ENCODE data around the gene CMKLR1. TPM values are rescaled to one million over a fixed set of nuclear protein-coding genes. Genes with fewer than 3 reads are reported as not detected.

The CMKLR1 gene
- total RNA-seq, 1 experiment from 2014 or later, result 0.15 TPM

DNA sequence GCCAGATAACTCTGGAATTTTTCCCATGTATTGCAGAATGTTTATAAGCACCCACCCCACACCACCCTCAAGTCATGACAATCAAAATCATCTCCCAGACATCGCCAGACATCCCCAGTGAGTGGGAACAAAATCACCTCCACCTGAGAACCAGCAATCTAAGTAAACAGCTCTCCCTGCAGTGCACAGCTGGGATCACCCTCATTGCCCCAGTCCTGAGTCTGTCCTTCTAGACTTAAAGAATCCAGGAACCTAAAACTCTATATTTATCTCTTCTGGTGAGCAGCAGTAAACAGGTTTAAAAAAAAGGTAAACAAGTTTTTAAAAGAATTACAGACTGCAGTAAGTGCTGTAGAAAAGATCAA, 43.3 kb upstream of the CMKLR1 start:
- no peak overlapping the region for H3K27ac ChIP-seq (ENCODE audit: low read depth, low read length)
- DNase-seq (ENCODE audit: low read depth, low spot score), result no peak
- no peak overlapping the region for H3K9ac ChIP-seq (ENCODE audit: low read length)
- RAD21 ChIA-PET (ENCODE audit: low non-redundant PET in 1 of 2, low total read pairs in 2 of 2, uncharacterized antibody in 2 of 2, unreplicated experiment in 2 of 2), result no interaction called here
- H3K27me3 ChIP-seq (ENCODE audit: insufficient read depth, low read length), result peaks cover 15% of the 10 kb centered on the region; the same call in 1 of the 2 replicates
- no peaks in the 10 kb centered on the region for H4K20me1 ChIP-seq (ENCODE audit: insufficient read depth)
- no peak overlapping the region for H3K4me3 ChIP-seq (replicated peaks in 1 of 2; ENCODE audit: low read depth in 1 of 2, low read length in 2 of 2)
- H3K4me2 ChIP-seq (ENCODE audit: low read length), result no peak overlapping the region
- CTCF ChIA-PET, result no interaction called here
- H3K4me1 ChIP-seq (ENCODE audit: control insufficient read depth in 1 of 2, insufficient read depth in 2 of 2, low read length in 2 of 2), result no peaks in the 10 kb centered on the region
- no peaks in the 10 kb centered on the region for H3K36me3 ChIP-seq (ENCODE audit: control insufficient read depth in 1 of 2, insufficient read depth in 2 of 2, low read length in 2 of 2)
- BruUV-seq (replicated peaks), result no TSS peak
- TF ChIP-seq TCF7L2 (IDR thresholded peaks at IDR 0.05; ENCODE audit: borderline replicate concordance, extremely low read depth, insufficient read depth, insufficient read length), result no peak
- TF ChIP-seq RAD21 (IDR thresholded peaks at IDR 0.05; ENCODE audit: low read depth), result no peak
- no peak for TF ChIP-seq CBX3 (IDR thresholded peaks at IDR 0.05; ENCODE audit: low read depth)
- TF ChIP-seq EGR1 (IDR thresholded peaks at IDR 0.05; ENCODE audit: low read depth), result no peak
- TF ChIP-seq, protein P1, sequence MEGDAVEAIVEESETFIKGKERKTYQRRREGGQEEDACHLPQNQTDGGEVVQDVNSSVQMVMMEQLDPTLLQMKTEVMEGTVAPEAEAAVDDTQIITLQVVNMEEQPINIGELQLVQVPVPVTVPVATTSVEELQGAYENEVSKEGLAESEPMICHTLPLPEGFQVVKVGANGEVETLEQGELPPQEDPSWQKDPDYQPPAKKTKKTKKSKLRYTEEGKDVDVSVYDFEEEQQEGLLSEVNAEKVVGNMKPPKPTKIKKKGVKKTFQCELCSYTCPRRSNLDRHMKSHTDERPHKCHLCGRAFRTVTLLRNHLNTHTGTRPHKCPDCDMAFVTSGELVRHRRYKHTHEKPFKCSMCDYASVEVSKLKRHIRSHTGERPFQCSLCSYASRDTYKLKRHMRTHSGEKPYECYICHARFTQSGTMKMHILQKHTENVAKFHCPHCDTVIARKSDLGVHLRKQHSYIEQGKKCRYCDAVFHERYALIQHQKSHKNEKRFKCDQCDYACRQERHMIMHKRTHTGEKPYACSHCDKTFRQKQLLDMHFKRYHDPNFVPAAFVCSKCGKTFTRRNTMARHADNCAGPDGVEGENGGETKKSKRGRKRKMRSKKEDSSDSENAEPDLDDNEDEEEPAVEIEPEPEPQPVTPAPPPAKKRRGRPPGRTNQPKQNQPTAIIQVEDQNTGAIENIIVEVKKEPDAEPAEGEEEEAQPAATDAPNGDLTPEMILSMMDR (IDR thresholded peaks at IDR 0.05 in 2 of 3, conservative IDR thresholded peaks at IDR 0.05 in 1 of 3; ENCODE audit: borderline replicate concordance in 1 of 3, insufficient read depth in 1 of 3, low read depth in 2 of 3, low read length in 2 of 3), result no peak
- TF ChIP-seq, protein P2, sequence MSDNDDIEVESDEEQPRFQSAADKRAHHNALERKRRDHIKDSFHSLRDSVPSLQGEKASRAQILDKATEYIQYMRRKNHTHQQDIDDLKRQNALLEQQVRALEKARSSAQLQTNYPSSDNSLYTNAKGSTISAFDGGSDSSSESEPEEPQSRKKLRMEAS (IDR thresholded peaks at IDR 0.05), result no peak
- no peak for TF ChIP-seq POLR2AphosphoS5 (IDR thresholded peaks at IDR 0.05; ENCODE audit: low read depth, low read length)
- intact Hi-C loops (cut with micrococcal nuclease), result no loop called here
- no peaks in the 10 kb centered on the region for H3K79me2 ChIP-seq (ENCODE audit: insufficient read depth, low read length)
- no peaks in the 10 kb centered on the region for H3K9me2 ChIP-seq (ENCODE audit: insufficient read depth)
- POLR2A ChIA-PET, result no interaction called here
- H2AFZ ChIP-seq (ENCODE audit: low read depth, low read length, poor library complexity, severe bottlenecking), result no peak overlapping the region
- no peak for ATAC-seq
- H3K9me3 ChIP-seq (ENCODE audit: control insufficient read depth in 1 of 2, insufficient read depth in 1 of 2, low read depth in 1 of 2, low read length in 2 of 2), result no peaks in the 10 kb centered on the region

DNA sequence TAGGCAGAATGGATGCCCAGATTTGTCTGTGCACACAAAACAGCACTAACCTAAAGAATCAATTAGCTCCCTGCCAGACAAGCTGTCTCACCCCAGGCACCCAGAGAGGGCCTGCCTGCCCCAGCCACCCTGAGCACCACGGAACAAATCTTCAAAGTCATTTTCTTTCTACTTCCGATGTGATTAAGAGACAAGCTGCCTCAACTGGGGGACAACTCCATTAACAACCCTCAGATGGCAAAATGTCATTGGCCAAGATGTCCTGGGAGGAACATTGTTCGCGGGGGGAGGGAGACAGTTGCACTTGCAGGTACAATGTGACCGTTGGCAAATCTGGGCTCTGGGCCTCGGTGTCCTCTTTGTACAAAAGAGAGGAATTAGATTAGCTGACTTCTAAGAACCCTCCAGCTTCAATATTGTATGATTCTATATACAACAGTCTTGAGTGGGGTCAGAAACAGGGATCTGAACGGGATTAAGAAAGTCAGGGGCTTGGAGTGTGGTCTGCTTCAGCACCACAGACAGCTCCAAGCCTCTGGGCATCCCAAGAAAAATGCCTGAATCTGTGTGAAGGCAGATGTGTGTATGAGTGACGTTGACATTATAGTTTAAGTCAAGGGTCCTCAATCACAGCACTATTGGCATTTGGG, 42.8 kb upstream of the CMKLR1 start:
- no peaks in the 10 kb centered on the region for H3K9me2 ChIP-seq (ENCODE audit: insufficient read depth)
- DNase-seq (ENCODE audit: low read depth, low spot score) (no peak), ATAC-seq (no peak)
- POLR2A ChIA-PET, result no interaction called here
- H3K4me3 ChIP-seq (replicated peaks in 1 of 2; ENCODE audit: low read depth in 1 of 2, low read length in 2 of 2), result no peak overlapping the region
- H3K36me3 ChIP-seq (ENCODE audit: control insufficient read depth in 1 of 2, insufficient read depth in 2 of 2, low read length in 2 of 2), result no peaks in the 10 kb centered on the region
- no peak for TF ChIP-seq CBX3 (IDR thresholded peaks at IDR 0.05; ENCODE audit: low read depth)
- TF ChIP-seq, protein P3, sequence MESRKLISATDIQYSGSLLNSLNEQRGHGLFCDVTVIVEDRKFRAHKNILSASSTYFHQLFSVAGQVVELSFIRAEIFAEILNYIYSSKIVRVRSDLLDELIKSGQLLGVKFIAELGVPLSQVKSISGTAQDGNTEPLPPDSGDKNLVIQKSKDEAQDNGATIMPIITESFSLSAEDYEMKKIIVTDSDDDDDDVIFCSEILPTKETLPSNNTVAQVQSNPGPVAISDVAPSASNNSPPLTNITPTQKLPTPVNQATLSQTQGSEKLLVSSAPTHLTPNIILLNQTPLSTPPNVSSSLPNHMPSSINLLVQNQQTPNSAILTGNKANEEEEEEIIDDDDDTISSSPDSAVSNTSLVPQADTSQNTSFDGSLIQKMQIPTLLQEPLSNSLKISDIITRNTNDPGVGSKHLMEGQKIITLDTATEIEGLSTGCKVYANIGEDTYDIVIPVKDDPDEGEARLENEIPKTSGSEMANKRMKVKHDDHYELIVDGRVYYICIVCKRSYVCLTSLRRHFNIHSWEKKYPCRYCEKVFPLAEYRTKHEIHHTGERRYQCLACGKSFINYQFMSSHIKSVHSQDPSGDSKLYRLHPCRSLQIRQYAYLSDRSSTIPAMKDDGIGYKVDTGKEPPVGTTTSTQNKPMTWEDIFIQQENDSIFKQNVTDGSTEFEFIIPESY (IDR thresholded peaks at IDR 0.05; ENCODE audit: extremely low read depth, insufficient replicate concordance, low read length), result no peak
- no peak for TF ChIP-seq ZNF274 (IDR thresholded peaks at IDR 0.05; ENCODE audit: low read depth, low read length)
- TF ChIP-seq, protein P4, sequence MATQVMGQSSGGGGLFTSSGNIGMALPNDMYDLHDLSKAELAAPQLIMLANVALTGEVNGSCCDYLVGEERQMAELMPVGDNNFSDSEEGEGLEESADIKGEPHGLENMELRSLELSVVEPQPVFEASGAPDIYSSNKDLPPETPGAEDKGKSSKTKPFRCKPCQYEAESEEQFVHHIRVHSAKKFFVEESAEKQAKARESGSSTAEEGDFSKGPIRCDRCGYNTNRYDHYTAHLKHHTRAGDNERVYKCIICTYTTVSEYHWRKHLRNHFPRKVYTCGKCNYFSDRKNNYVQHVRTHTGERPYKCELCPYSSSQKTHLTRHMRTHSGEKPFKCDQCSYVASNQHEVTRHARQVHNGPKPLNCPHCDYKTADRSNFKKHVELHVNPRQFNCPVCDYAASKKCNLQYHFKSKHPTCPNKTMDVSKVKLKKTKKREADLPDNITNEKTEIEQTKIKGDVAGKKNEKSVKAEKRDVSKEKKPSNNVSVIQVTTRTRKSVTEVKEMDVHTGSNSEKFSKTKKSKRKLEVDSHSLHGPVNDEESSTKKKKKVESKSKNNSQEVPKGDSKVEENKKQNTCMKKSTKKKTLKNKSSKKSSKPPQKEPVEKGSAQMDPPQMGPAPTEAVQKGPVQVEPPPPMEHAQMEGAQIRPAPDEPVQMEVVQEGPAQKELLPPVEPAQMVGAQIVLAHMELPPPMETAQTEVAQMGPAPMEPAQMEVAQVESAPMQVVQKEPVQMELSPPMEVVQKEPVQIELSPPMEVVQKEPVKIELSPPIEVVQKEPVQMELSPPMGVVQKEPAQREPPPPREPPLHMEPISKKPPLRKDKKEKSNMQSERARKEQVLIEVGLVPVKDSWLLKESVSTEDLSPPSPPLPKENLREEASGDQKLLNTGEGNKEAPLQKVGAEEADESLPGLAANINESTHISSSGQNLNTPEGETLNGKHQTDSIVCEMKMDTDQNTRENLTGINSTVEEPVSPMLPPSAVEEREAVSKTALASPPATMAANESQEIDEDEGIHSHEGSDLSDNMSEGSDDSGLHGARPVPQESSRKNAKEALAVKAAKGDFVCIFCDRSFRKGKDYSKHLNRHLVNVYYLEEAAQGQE (IDR thresholded peaks at IDR 0.05; ENCODE audit: low read depth), result peak; percentile 67
- peaks cover 12% of the 10 kb centered on the region; the same call in 1 of the 2 replicates for H3K27me3 ChIP-seq (ENCODE audit: insufficient read depth, low read length)
- RAD21 ChIA-PET (ENCODE audit: low non-redundant PET in 1 of 2, low total read pairs in 2 of 2, uncharacterized antibody in 2 of 2, unreplicated experiment in 2 of 2), result no interaction called here
- no TSS peak for BruUV-seq (replicated peaks)
- H3K4me1 ChIP-seq (ENCODE audit: control insufficient read depth in 1 of 2, insufficient read depth in 2 of 2, low read length in 2 of 2), result no peaks in the 10 kb centered on the region
- intact Hi-C loops (cut with micrococcal nuclease), result no loop called here
- no peaks in the 10 kb centered on the region for H4K20me1 ChIP-seq (ENCODE audit: insufficient read depth)
- CTCF ChIA-PET, result no interaction called here
- no peak overlapping the region for H3K9ac ChIP-seq (ENCODE audit: low read length)
- H3K9me3 ChIP-seq (ENCODE audit: control insufficient read depth in 1 of 2, insufficient read depth in 1 of 2, low read depth in 1 of 2, low read length in 2 of 2), result no peaks in the 10 kb centered on the region
- H2AFZ ChIP-seq (ENCODE audit: low read depth, low read length, poor library complexity, severe bottlenecking), result no peak overlapping the region
- no peaks in the 10 kb centered on the region for H3K79me2 ChIP-seq (ENCODE audit: insufficient read depth, low read length)
- H3K4me2 ChIP-seq (ENCODE audit: low read length), result no peak overlapping the region
- no peak overlapping the region for H3K27ac ChIP-seq (ENCODE audit: low read depth, low read length)
